Right atrium auricular region (tissue), 2 donors: Measurements from ENCODE around the gene GMDS. TPM values are rescaled to one million over a fixed set of nuclear protein-coding genes. Genes with fewer than 3 reads are reported as not detected.

Source experiments
- DNase-seq: peaks from one replicate; pipeline ENCODE4 v3.0.0-alpha.2; 2019; ENCODE audit warnings: low spot score
- H3K27ac ChIP-seq, 2 donors: fragments of 200-600 bp; sonication (generic); 1 replicate in 1 of 2; 2 replicates in 1 of 2; pipeline ENCODE4 v1.5.1; 2016 to 2019
- H3K27me3 ChIP-seq, 2 donors: fragments of 200-600 bp; sonication (generic); one replicate each; pipeline versions ENCODE4 v1.5.1 to v1.6.0; 2017 to 2019
- H3K36me3 ChIP-seq: fragments of 200-600 bp; sonication (generic); one replicate; pipeline ENCODE4 v1.5.1; 2016
- H3K4me1 ChIP-seq, 2 donors: fragments of 200-600 bp; sonication (generic); one replicate each; pipeline versions ENCODE4 v1.5.1 to v1.6.0; 2017 to 2019
- H3K4me3 ChIP-seq, 2 donors: fragments of 200-600 bp; sonication (generic); 1 replicate in 1 of 2; 2 replicates in 1 of 2; pipeline ENCODE4 v1.5.1; 2017 to 2019; ENCODE audit warnings: mild to moderate bottlenecking in 1 of 2, moderate library complexity in 1 of 2
- H3K9me3 ChIP-seq, 2 donors: fragments of 200-600 bp; sonication (generic); one replicate each; pipeline ENCODE4 v1.5.1; 2019
- CTCF ChIP-seq, 2 donors: fragments of 200-600 bp; sonication (generic); IDR thresholded peaks; one replicate each; pipeline ENCODE4 v1.5.1; 2019; ENCODE audit warnings: antibody characterized with exemption in 2 of 2
- total RNA-seq, 2 donors: library from RNA; depleted of rRNA; stranded (reverse); fragments of >200 nt; gene quantifications; one replicate each; pipeline ENCODE4 v1.1.0, GENCODE V29; 2016

GMDS gene
- total RNA-seq, 2 donors from 2014 or later = 11.1 to 11.8 TPM

GRCh38 chr6:1613346-1613687 lies 632.1 kb downstream of the GMDS start:
- no peaks in the 10 kb centered on the region for H3K9me3 ChIP-seq
- H3K4me1 ChIP-seq = peaks cover 0 to 5% of the 10 kb centered on the region in 2 donors
- DNase-seq = no peak
- H3K4me3 ChIP-seq = peak overlapping the region; percentile 65 to 67
- peak overlapping the region; percentile 74 to 81 for H3K27ac ChIP-seq
- H3K27me3 ChIP-seq = peaks cover 14% of the 10 kb centered on the region in 2 donors
- no peaks in the 10 kb centered on the region for H3K36me3 ChIP-seq
- TF ChIP-seq CTCF (IDR thresholded peaks at IDR 0.05) = no peak

GRCh38 chr6:1612974-1613306 lies 632.5 kb downstream of the GMDS start:
- Histone ChIP-seq H3K36me3 (no peaks in the 10 kb centered on the region), H3K4me1 (peaks cover 0 to 6% of the 10 kb centered on the region in 2 donors), H3K9me3 (no peaks in the 10 kb centered on the region), H3K27ac (peak overlapping the region; percentile 74 to 83), H3K4me3 (peak overlapping the region; percentile 65 to 67), H3K27me3 (peaks cover 14% of the 10 kb centered on the region in 2 donors)
- DNase-seq = no peak
- no peak for TF ChIP-seq CTCF (IDR thresholded peaks at IDR 0.05)

GRCh38 chr6:1612299-1612973 lies 633.0 kb downstream of the GMDS start:
- peaks cover 14% of the 10 kb centered on the region in 2 donors for H3K27me3 ChIP-seq
- peak overlapping the region; percentile 74 to 83 for H3K27ac ChIP-seq
- no peak for DNase-seq
- H3K36me3 ChIP-seq = no peaks in the 10 kb centered on the region
- peaks cover 0 to 8% of the 10 kb centered on the region in 2 donors for H3K4me1 ChIP-seq
- TF ChIP-seq CTCF (IDR thresholded peaks at IDR 0.05) = no peak
- peak overlapping the region; percentile 65 to 67 for H3K4me3 ChIP-seq
- H3K9me3 ChIP-seq = no peaks in the 10 kb centered on the region

GRCh38 chr6:1611572-1612298 lies 633.7 kb downstream of the GMDS start:
- peaks cover 0 to 8% of the 10 kb centered on the region in 2 donors for H3K4me1 ChIP-seq
- DNase-seq = no peak
- H3K27ac ChIP-seq = peak overlapping the region; percentile 74 to 83
- peaks cover 14 to 17% of the 10 kb centered on the region in 2 donors for H3K27me3 ChIP-seq
- peak overlapping the region; percentile 65 to 67 for H3K4me3 ChIP-seq
- H3K36me3 ChIP-seq = no peaks in the 10 kb centered on the region
- no peak for TF ChIP-seq CTCF (IDR thresholded peaks at IDR 0.05)
- H3K9me3 ChIP-seq = no peaks in the 10 kb centered on the region

DNA sequence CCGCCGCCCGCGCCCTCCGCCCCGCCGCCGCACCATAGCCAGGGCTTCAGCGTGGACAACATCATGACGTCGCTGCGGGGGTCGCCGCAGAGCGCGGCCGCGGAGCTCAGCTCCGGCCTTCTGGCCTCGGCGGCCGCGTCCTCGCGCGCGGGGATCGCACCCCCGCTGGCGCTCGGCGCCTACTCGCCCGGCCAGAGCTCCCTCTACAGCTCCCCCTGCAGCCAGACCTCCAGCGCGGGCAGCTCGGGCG lies 634.2 kb downstream of the GMDS start:
- peak overlapping the region; percentile 88 to 92 for H3K27ac ChIP-seq
- DNase-seq = no peak
- peak overlapping the region; percentile 65 to 67 for H3K4me3 ChIP-seq
- peak in 1 of 2 donors; percentile 11 for TF ChIP-seq CTCF (IDR thresholded peaks at IDR 0.05)
- no peaks in the 10 kb centered on the region for H3K9me3 ChIP-seq
- H3K27me3 ChIP-seq = peaks cover 14 to 18% of the 10 kb centered on the region in 2 donors
- H3K4me1 ChIP-seq = peaks cover 0 to 8% of the 10 kb centered on the region in 2 donors
- H3K36me3 ChIP-seq = no peaks in the 10 kb centered on the region
